GM23338 (cell line): ENCODE results near the gene KDM4C.

Source experiments
- JUNB ChIP-seq: IDR thresholded peaks from one replicate; pipeline ENCODE4 v1.6.1; 2016; ENCODE audit warnings: antibody characterized with exemption; ENCODE audit not compliant: unreplicated experiment
- POLR2AphosphoS5 ChIP-seq: IDR thresholded peaks from 2 replicates; pipeline ENCODE4 v1.6.1; 2016; ENCODE audit warnings: antibody characterized with exemption, low read depth
- STAT1 ChIP-seq: IDR thresholded peaks from one replicate; pipeline ENCODE4 v1.6.1; 2016; ENCODE audit warnings: antibody characterized with exemption; ENCODE audit not compliant: unreplicated experiment
- TF ChIP-seq, protein P1 (sequence below): IDR thresholded peaks from one replicate; pipeline ENCODE4 v1.6.1; 2018; ENCODE audit warnings: antibody characterized with exemption; ENCODE audit not compliant: unreplicated experiment
- TF ChIP-seq, protein P2 (sequence below), 2 experiments: fragments of 200-600 bp in 1 of 2; sonication (generic) in 1 of 2; conservative IDR thresholded peaks; 2 replicates each; pipeline versions ENCODE4 v1.5.1 to v1.6.1; 2016 to 2017; ENCODE audit warnings: antibody characterized with exemption in 2 of 2, low read depth in 2 of 2, mild to moderate bottlenecking in 2 of 2, moderate library complexity in 1 of 2

DNA sequence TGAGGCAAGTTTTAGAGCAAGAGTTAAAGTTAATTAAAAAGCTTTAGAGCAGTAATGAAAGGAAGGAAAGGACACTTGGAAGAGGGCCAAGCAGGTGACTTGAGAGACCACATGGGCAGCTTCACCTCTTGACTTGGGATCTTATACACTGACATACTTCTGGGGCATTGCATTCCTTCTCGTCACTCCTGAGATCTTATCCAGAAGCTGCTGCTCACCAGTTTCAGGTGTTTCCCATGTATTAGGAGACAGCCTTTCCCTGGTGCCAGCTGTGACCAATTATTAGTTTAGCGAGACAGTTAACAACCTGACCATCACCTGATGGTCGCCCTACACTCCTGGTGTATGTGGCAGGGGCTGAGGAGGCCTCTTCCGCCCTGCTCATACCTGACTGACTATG, 382.1 kb downstream of the KDM4C start:
- TF ChIP-seq, protein P1, sequence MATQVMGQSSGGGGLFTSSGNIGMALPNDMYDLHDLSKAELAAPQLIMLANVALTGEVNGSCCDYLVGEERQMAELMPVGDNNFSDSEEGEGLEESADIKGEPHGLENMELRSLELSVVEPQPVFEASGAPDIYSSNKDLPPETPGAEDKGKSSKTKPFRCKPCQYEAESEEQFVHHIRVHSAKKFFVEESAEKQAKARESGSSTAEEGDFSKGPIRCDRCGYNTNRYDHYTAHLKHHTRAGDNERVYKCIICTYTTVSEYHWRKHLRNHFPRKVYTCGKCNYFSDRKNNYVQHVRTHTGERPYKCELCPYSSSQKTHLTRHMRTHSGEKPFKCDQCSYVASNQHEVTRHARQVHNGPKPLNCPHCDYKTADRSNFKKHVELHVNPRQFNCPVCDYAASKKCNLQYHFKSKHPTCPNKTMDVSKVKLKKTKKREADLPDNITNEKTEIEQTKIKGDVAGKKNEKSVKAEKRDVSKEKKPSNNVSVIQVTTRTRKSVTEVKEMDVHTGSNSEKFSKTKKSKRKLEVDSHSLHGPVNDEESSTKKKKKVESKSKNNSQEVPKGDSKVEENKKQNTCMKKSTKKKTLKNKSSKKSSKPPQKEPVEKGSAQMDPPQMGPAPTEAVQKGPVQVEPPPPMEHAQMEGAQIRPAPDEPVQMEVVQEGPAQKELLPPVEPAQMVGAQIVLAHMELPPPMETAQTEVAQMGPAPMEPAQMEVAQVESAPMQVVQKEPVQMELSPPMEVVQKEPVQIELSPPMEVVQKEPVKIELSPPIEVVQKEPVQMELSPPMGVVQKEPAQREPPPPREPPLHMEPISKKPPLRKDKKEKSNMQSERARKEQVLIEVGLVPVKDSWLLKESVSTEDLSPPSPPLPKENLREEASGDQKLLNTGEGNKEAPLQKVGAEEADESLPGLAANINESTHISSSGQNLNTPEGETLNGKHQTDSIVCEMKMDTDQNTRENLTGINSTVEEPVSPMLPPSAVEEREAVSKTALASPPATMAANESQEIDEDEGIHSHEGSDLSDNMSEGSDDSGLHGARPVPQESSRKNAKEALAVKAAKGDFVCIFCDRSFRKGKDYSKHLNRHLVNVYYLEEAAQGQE: no peak
- TF ChIP-seq, protein P2, sequence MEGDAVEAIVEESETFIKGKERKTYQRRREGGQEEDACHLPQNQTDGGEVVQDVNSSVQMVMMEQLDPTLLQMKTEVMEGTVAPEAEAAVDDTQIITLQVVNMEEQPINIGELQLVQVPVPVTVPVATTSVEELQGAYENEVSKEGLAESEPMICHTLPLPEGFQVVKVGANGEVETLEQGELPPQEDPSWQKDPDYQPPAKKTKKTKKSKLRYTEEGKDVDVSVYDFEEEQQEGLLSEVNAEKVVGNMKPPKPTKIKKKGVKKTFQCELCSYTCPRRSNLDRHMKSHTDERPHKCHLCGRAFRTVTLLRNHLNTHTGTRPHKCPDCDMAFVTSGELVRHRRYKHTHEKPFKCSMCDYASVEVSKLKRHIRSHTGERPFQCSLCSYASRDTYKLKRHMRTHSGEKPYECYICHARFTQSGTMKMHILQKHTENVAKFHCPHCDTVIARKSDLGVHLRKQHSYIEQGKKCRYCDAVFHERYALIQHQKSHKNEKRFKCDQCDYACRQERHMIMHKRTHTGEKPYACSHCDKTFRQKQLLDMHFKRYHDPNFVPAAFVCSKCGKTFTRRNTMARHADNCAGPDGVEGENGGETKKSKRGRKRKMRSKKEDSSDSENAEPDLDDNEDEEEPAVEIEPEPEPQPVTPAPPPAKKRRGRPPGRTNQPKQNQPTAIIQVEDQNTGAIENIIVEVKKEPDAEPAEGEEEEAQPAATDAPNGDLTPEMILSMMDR (conservative IDR thresholded peaks at IDR 0.05; ENCODE audit: low read depth in 2 of 2): no peak
- TF ChIP-seq JUNB (no peak), POLR2AphosphoS5 (no peak), STAT1 (no peak)
